Measurements from ENCODE around the gene BUB1B.

Gene BUB1B

GRCh38 chr15:40257656-40258450 lies 97.0 kb downstream of the BUB1B start:
- Histone ChIP-seq H4K20me1 (ENCODE audit: insufficient read depth, low read length) (no peaks in the 10 kb centered on the region), H3K27ac (ENCODE audit: low read length) (no peak overlapping the region), H3K9ac (ENCODE audit: low read length) (no peak overlapping the region), H3K4me2 (ENCODE audit: low read depth, low read length) (no peak overlapping the region), H3K79me2 (ENCODE audit: low read length) (no peaks in the 10 kb centered on the region), H3K4me1 (ENCODE audit: low read length) (no peaks in the 10 kb centered on the region), H3F3A (ENCODE audit: insufficient read depth, low read length) (no peaks in the 10 kb centered on the region), H3K9me3 (replicated peaks; ENCODE audit: insufficient read depth, low read length) (no peaks in the 10 kb centered on the region), H3K36me3 (replicated peaks; ENCODE audit: insufficient read depth, low read length) (no peaks in the 10 kb centered on the region), H3K9me2 (replicated peaks; ENCODE audit: insufficient read depth, low read length) (no peaks in the 10 kb centered on the region), H3K4me3 (ENCODE audit: low read length) (no peak overlapping the region), H3K27me3 (replicated peaks; ENCODE audit: insufficient read depth, low read length) (peaks cover 6% of the 10 kb centered on the region; the same call in 1 of the 2 replicates), H2AFZ (ENCODE audit: low read length) (no peak overlapping the region)
- no peak for DNase-seq
- TF ChIP-seq CTCF (IDR thresholded peaks at IDR 0.05; ENCODE audit: low read length) (no peak), EZH2 (optimal IDR thresholded peaks at IDR 0.05; ENCODE audit: low read depth, low read length) (no peak), EZH2phosphoT487 (IDR thresholded peaks at IDR 0.05; ENCODE audit: low read length) (no peak)

DNA sequence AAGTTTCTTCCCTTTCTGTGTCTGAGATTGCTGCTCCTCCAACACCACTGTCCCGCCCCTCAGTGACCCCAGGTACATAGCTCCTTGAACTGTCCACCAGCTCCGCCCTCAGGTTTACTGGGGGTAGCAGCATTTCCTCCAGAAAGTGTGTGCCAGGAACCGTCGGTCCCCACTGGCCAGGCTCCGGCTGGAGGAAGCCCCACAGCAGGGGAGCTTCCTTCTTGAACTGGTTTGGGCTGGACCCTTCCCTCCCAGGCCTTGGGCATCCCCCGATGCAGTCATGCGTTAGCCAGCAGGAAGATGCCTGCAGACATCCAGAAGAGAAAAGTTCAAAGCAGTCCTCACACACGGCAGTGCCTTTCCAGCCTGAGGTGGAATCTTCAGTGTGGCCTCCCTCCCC lies 97.7 kb downstream of the BUB1B start:
- no peak for TF ChIP-seq CTCF (IDR thresholded peaks at IDR 0.05; ENCODE audit: low read length)
- no peak overlapping the region for H3K9ac ChIP-seq (ENCODE audit: low read length)
- H3K27ac ChIP-seq (ENCODE audit: low read length): no peak overlapping the region

GRCh38 chr15:40259021-40259420 lies 98.2 kb downstream of the BUB1B start:
- no peak overlapping the region for H3K4me3 ChIP-seq (ENCODE audit: low read length)
- no peaks in the 10 kb centered on the region for H3F3A ChIP-seq (ENCODE audit: insufficient read depth, low read length)
- H3K9me2 ChIP-seq (replicated peaks; ENCODE audit: insufficient read depth, low read length): no peaks in the 10 kb centered on the region
- TF ChIP-seq EZH2 (optimal IDR thresholded peaks at IDR 0.05; ENCODE audit: low read depth, low read length) (no peak), CTCF (IDR thresholded peaks at IDR 0.05; ENCODE audit: low read length) (no peak), EZH2phosphoT487 (IDR thresholded peaks at IDR 0.05; ENCODE audit: low read length) (no peak)
- no peaks in the 10 kb centered on the region for H3K9me3 ChIP-seq (replicated peaks; ENCODE audit: insufficient read depth, low read length)
- H3K79me2 ChIP-seq (ENCODE audit: low read length): no peaks in the 10 kb centered on the region
- H3K4me1 ChIP-seq (ENCODE audit: low read length): no peaks in the 10 kb centered on the region
- H3K27ac ChIP-seq (ENCODE audit: low read length): no peak overlapping the region
- no peaks in the 10 kb centered on the region for H4K20me1 ChIP-seq (ENCODE audit: insufficient read depth, low read length)
- no peaks in the 10 kb centered on the region for H3K36me3 ChIP-seq (replicated peaks; ENCODE audit: insufficient read depth, low read length)
- H3K9ac ChIP-seq (ENCODE audit: low read length): no peak overlapping the region
- no peaks in the 10 kb centered on the region for H3K27me3 ChIP-seq (replicated peaks; ENCODE audit: insufficient read depth, low read length)
- no peak overlapping the region for H2AFZ ChIP-seq (ENCODE audit: low read length)
- no peak overlapping the region for H3K4me2 ChIP-seq (ENCODE audit: low read depth, low read length)
- DNase-seq: no peak

More for the DNA sequence above, 97.7 kb downstream of the BUB1B start:
- H3K9me3 ChIP-seq (replicated peaks; ENCODE audit: insufficient read depth, low read length): no peaks in the 10 kb centered on the region
- no peaks in the 10 kb centered on the region for H3K36me3 ChIP-seq (replicated peaks; ENCODE audit: insufficient read depth, low read length)
- DNase-seq: no peak
- H3K9me2 ChIP-seq (replicated peaks; ENCODE audit: insufficient read depth, low read length): no peaks in the 10 kb centered on the region
- no peaks in the 10 kb centered on the region for H3K27me3 ChIP-seq (replicated peaks; ENCODE audit: insufficient read depth, low read length)
- H2AFZ ChIP-seq (ENCODE audit: low read length): no peak overlapping the region
- H4K20me1 ChIP-seq (ENCODE audit: insufficient read depth, low read length): no peaks in the 10 kb centered on the region
- no peaks in the 10 kb centered on the region for H3F3A ChIP-seq (ENCODE audit: insufficient read depth, low read length)
- no peaks in the 10 kb centered on the region for H3K79me2 ChIP-seq (ENCODE audit: low read length)
- no peaks in the 10 kb centered on the region for H3K4me1 ChIP-seq (ENCODE audit: low read length)
- H3K4me3 ChIP-seq (ENCODE audit: low read length): no peak overlapping the region
- H3K4me2 ChIP-seq (ENCODE audit: low read depth, low read length): no peak overlapping the region

Measured in MM.1S (cell line).